NB4 (cell line): ENCODE data around the gene NHERF1.
A peak's percentile ranks its signal among the peaks of the same experiment; 100 is the strongest.

Source experiments
- DNase-seq: peaks from one replicate; pipeline ENCODE4 v3.0.0; 2010; ENCODE audit warnings: low read depth
- H3K4me3 ChIP-seq: one replicate; pipeline ENCODE4 v1.5.1; 2011; ENCODE audit warnings: mild to moderate bottlenecking, low read depth, low read length, moderate library complexity
- MYC ChIP-seq: IDR thresholded peaks from 2 replicates; pipeline ENCODE4 v1.6.1; 2011; ENCODE audit warnings: low read depth, low read length
- POLR2A ChIP-seq: IDR thresholded peaks from 2 replicates; pipeline ENCODE4 v1.6.1; 2011; ENCODE audit warnings: mild to moderate bottlenecking; ENCODE audit not compliant: insufficient read length; ENCODE audit errors: extremely low read depth
- TF ChIP-seq, protein P1 (sequence below): IDR thresholded peaks from one replicate; pipeline ENCODE4 v1.5.1; 2012; ENCODE audit warnings: low read depth, low read length
- TF ChIP-seq, protein P2 (sequence below): IDR thresholded peaks from 2 replicates; pipeline ENCODE4 v1.6.1; 2011; ENCODE audit warnings: low read depth, low read length

NHERF1 gene

DNA sequence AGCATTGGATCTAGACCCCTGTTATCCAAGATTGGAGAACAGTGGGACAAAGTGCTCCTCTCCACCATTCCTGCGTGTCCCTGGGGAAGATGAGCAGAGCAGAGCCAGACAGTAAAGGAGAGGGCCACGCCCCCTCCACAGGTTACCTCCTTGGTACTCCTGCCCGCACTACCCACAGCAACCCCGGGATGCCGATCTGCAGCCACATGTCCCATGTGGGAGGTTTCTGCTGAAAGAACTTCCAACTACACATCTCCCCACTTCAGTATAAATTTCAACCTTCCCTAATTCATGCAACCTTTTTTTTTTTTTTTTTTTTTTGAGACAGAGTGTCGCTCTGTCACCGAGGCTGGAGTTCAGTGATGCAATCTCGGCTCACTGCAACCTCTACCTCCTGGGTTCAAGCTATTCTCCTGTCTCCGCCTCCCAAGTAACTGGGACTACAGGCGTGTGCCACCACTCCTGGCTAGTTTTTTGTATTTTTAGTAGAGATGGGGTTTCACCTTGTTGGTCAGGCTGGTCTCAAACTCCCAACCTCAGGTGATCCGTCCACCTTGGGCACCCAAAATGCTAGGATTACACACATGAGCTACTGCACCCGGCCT lies 9.1 kb upstream of the NHERF1 start:
- peak overlapping the region; percentile 78 for H3K4me3 ChIP-seq
- DNase-seq: peak; percentile 64
- TF ChIP-seq, protein P1, sequence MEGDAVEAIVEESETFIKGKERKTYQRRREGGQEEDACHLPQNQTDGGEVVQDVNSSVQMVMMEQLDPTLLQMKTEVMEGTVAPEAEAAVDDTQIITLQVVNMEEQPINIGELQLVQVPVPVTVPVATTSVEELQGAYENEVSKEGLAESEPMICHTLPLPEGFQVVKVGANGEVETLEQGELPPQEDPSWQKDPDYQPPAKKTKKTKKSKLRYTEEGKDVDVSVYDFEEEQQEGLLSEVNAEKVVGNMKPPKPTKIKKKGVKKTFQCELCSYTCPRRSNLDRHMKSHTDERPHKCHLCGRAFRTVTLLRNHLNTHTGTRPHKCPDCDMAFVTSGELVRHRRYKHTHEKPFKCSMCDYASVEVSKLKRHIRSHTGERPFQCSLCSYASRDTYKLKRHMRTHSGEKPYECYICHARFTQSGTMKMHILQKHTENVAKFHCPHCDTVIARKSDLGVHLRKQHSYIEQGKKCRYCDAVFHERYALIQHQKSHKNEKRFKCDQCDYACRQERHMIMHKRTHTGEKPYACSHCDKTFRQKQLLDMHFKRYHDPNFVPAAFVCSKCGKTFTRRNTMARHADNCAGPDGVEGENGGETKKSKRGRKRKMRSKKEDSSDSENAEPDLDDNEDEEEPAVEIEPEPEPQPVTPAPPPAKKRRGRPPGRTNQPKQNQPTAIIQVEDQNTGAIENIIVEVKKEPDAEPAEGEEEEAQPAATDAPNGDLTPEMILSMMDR: no peak
- no peak for TF ChIP-seq MYC
- TF ChIP-seq, protein P2, sequence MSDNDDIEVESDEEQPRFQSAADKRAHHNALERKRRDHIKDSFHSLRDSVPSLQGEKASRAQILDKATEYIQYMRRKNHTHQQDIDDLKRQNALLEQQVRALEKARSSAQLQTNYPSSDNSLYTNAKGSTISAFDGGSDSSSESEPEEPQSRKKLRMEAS: no peak
- TF ChIP-seq POLR2A: no peak

DNA sequence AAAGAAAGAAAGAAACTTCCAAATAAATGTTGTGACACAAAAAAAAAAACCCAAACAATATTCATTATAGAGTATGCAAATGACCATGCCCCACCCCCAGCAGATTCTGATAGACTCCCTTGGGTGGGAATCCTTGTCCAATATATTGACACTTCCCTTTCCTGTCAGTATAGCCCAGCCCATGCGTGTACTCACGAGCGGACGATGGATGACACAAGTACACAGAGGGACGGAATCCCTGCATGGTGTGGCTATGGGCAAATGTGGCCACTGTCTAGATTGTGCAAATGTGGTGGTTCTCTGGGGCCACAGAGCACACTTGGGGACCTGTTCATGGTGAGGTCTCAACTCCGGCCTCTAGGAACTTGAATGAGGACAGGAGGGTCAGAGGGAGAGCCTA lies 8.3 kb upstream of the NHERF1 start:
- DNase-seq: no peak
- no peak overlapping the region for H3K4me3 ChIP-seq
- TF ChIP-seq, protein P1: no peak
- TF ChIP-seq MYC (no peak), POLR2A (no peak)
- TF ChIP-seq, protein P2: no peak

DNA sequence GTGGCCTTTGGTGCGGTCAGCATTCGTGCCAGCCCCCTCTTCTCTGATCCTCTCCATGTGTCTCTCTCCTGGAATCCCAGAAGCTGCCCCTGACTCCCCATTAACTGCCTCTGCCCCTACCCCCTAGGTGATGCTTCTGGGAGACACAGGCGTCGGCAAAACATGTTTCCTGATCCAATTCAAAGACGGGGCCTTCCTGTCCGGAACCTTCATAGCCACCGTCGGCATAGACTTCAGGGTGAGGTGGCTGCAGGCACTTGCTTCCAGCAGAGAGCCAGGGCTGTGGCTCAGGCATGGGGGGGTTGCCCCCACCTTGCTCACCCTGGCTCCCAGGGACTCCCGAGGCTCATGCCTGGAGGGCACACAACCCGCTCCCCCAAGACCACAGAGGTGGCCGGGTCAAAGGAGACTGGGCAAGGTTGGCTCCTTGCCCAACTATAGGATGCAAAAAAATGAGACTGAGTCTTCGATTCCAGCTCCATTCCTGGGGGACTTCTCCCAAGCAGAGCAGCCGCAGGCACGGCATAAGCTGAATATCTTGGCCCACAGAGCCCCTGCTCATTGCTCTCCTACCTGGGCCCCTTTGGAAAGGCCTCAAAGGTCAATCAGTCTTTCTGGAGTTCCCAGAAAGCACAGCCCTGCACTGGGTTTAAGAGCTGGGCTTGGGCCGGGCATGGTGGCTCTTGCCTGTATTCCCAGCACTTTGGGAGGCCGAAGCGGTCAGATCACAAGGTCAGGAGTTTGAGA lies 7.6 kb upstream of the NHERF1 start:
- H3K4me3 ChIP-seq: no peak overlapping the region
- no peak for DNase-seq
- no peak for TF ChIP-seq POLR2A
- TF ChIP-seq, protein P2: no peak
- TF ChIP-seq MYC: no peak
- TF ChIP-seq, protein P1: no peak

DNA sequence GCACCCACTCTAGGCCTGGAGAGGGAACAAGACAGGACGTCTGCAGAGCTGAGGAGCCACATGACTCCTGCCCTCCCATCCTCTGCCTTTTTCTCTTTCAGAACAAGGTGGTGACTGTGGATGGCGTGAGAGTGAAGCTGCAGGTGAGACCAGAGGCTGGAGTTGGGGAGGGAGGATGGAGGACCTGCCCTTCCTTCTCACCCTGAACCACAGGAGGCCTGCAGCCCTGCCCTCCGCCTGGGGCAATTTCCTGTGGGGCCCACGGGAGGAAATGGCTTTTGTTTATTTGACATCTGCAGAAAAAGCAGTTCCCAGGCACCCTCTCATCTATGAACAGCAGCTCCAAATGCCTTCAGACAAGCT lies 6.3 kb upstream of the NHERF1 start:
- peak; percentile 92 for DNase-seq
- 0 out of 2 replicates have a peak, but pooled peaks have one; percentile 3 for TF ChIP-seq MYC
- no peak for TF ChIP-seq POLR2A
- TF ChIP-seq, protein P2: no peak
- H3K4me3 ChIP-seq: no peak overlapping the region

DNA sequence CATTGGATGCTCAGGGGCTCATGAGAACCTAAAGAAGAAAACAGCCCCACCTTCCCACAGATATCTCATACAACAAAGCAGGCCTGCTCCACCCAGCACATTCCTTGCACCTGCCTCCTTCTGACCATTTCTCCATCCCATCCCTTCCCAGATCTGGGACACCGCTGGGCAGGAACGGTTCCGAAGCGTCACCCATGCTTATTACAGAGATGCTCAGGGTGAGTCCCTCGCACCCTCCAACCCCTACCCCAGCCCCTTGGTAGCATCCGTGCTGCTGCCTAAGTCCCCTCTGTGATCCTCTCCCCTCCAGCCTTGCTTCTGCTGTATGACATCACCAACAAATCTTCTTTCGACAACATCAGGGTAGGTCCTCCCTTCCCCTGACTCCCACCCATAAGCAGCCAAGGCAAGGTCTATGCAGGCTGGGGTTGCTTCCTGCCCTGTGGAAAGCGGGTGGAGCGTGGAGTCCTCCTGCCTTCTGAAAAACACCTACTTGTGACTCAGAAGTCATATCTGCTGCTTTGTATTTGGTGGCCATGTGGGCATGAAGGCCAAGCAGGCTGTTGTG lies 5.4 kb upstream of the NHERF1 start:
- TF ChIP-seq, protein P2: no peak
- TF ChIP-seq, protein P1: no peak
- no peak for TF ChIP-seq MYC
- no peak for TF ChIP-seq POLR2A
- no peak for DNase-seq
- no peak overlapping the region for H3K4me3 ChIP-seq

DNA sequence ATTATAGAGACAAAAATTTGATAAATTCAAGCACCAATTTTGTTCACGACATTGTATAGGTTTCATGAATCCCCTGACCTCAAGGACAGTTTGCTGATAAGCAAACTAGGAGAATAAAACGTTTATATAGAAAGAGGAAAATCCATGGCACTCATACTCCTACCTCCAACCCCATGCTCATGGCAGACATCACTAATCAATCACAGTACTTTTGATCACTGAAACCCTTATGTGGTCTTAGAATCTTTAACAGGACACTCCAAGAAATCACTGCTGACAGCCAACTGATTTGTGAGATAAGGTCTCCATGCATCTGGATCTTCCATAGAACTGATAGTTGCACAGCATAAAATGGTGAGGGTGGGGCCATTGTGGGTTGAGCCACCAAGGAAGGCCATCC lies 4.7 kb upstream of the NHERF1 start:
- H3K4me3 ChIP-seq: no peak overlapping the region
- TF ChIP-seq, protein P1: no peak
- TF ChIP-seq, protein P2: no peak
- TF ChIP-seq MYC: no peak
- no peak for TF ChIP-seq POLR2A
- DNase-seq: no peak
